IPS-15b (cell line): ENCODE data around the gene TMCC2.
A peak's percentile ranks its signal among the peaks of the same experiment; 100 is the strongest.

Experiments
- H3K27me3 ChIP-seq: one replicate; pipeline ENCODE4 v1.6.1; 2013; ENCODE audit warnings: low read length; ENCODE audit not compliant: control insufficient read depth, insufficient read depth
- H3K36me3 ChIP-seq: one replicate; pipeline ENCODE4 v1.6.1; 2013; ENCODE audit warnings: low read length; ENCODE audit not compliant: control insufficient read depth, insufficient read depth
- H3K4me1 ChIP-seq: one replicate; pipeline ENCODE4 v1.6.1; 2013; ENCODE audit warnings: mild to moderate bottlenecking, low read length; ENCODE audit not compliant: control insufficient read depth, insufficient read depth
- H3K4me3 ChIP-seq: one replicate; pipeline ENCODE4 v1.5.1; 2013; ENCODE audit warnings: low read depth, low read length
- H3K9ac ChIP-seq: one replicate; pipeline ENCODE4 v1.6.1; 2013; ENCODE audit warnings: low read depth, mild to moderate bottlenecking, low read length
- H3K9me3 ChIP-seq: one replicate; pipeline ENCODE4 v1.6.1; 2013; ENCODE audit warnings: mild to moderate bottlenecking, low read length; ENCODE audit not compliant: control insufficient read depth, insufficient read depth

TMCC2 gene

GRCh38 chr1:205244384-205244783 lies 16.6 kb downstream of the TMCC2 start:
- no peaks in the 10 kb centered on the region for H3K27me3 ChIP-seq
- H3K9me3 ChIP-seq: no peaks in the 10 kb centered on the region
- H3K36me3 ChIP-seq: peaks cover 6% of the 10 kb centered on the region
- no peak overlapping the region for H3K4me3 ChIP-seq
- H3K4me1 ChIP-seq: peaks cover 5% of the 10 kb centered on the region
- no peak overlapping the region for H3K9ac ChIP-seq

GRCh38 chr1:205245096-205245495 lies 17.4 kb downstream of the TMCC2 start:
- peaks cover 5% of the 10 kb centered on the region for H3K4me1 ChIP-seq
- peaks cover 6% of the 10 kb centered on the region for H3K36me3 ChIP-seq

GRCh38 chr1:205246351-205247119 lies 18.8 kb downstream of the TMCC2 start:
- Histone ChIP-seq H3K4me1 (peaks cover 5% of the 10 kb centered on the region), H3K9me3 (no peaks in the 10 kb centered on the region), H3K9ac (no peak overlapping the region), H3K36me3 (peaks cover 6% of the 10 kb centered on the region), H3K4me3 (no peak overlapping the region), H3K27me3 (no peaks in the 10 kb centered on the region)

More at GRCh38 chr1:205245096-205245495, 17.4 kb downstream of the TMCC2 start:
- Histone ChIP-seq H3K9me3 (no peaks in the 10 kb centered on the region), H3K4me3 (no peak overlapping the region), H3K9ac (no peak overlapping the region), H3K27me3 (no peaks in the 10 kb centered on the region)

GRCh38 chr1:205247130-205247921 lies 19.6 kb downstream of the TMCC2 start:
- Histone ChIP-seq H3K4me3 (no peak overlapping the region), H3K9me3 (no peaks in the 10 kb centered on the region), H3K27me3 (no peaks in the 10 kb centered on the region), H3K9ac (peak overlapping the region; percentile 41), H3K36me3 (no peaks in the 10 kb centered on the region), H3K4me1 (peaks cover 5% of the 10 kb centered on the region)

GRCh38 chr1:205248793-205249601 lies 21.3 kb downstream of the TMCC2 start:
- peak overlapping the region; percentile 39 for H3K9ac ChIP-seq
- H3K4me1 ChIP-seq: peaks cover 5% of the 10 kb centered on the region
- no peaks in the 10 kb centered on the region for H3K9me3 ChIP-seq
- H3K27me3 ChIP-seq: no peaks in the 10 kb centered on the region
- no peaks in the 10 kb centered on the region for H3K36me3 ChIP-seq
- H3K4me3 ChIP-seq: no peak overlapping the region

- no peaks in the 10 kb centered on the region for H3K9me3 ChIP-seq
- H3K9ac ChIP-seq: peak overlapping the region; percentile 39
- peaks cover 5% of the 10 kb centered on the region for H3K4me1 ChIP-seq
- H3K4me3 ChIP-seq: no peak overlapping the region
- no peaks in the 10 kb centered on the region for H3K27me3 ChIP-seq
- no peaks in the 10 kb centered on the region for H3K36me3 ChIP-seq
These were observed 21.9 kb downstream of the TMCC2 start for GRCh38 chr1:205249651-205250050.

GRCh38 chr1:205250699-205251098 lies 23.0 kb downstream of the TMCC2 start:
- Histone ChIP-seq H3K9ac (no peak overlapping the region), H3K9me3 (no peaks in the 10 kb centered on the region), H3K4me1 (peaks cover 5% of the 10 kb centered on the region), H3K4me3 (no peak overlapping the region), H3K27me3 (no peaks in the 10 kb centered on the region), H3K36me3 (no peaks in the 10 kb centered on the region)

- no peaks in the 10 kb centered on the region for H3K36me3 ChIP-seq
- H3K4me1 ChIP-seq: peaks cover 5% of the 10 kb centered on the region
- H3K27me3 ChIP-seq: no peaks in the 10 kb centered on the region
- H3K9me3 ChIP-seq: no peaks in the 10 kb centered on the region
- H3K9ac ChIP-seq: no peak overlapping the region
- H3K4me3 ChIP-seq: no peak overlapping the region
These were observed 23.8 kb downstream of the TMCC2 start for GRCh38 chr1:205251576-205251975.

GRCh38 chr1:205255941-205256780 lies 28.4 kb downstream of the TMCC2 start:
- Histone ChIP-seq H3K4me3 (no peak overlapping the region), H3K4me1 (peaks cover 2% of the 10 kb centered on the region), H3K36me3 (no peaks in the 10 kb centered on the region), H3K27me3 (no peaks in the 10 kb centered on the region), H3K9ac (peak overlapping the region; percentile 26), H3K9me3 (no peaks in the 10 kb centered on the region)

- Histone ChIP-seq H3K9me3 (no peaks in the 10 kb centered on the region), H3K36me3 (no peaks in the 10 kb centered on the region), H3K4me1 (peaks cover 7% of the 10 kb centered on the region), H3K9ac (no peak overlapping the region), H3K27me3 (no peaks in the 10 kb centered on the region), H3K4me3 (no peak overlapping the region)
These were observed 29.3 kb downstream of the TMCC2 start for GRCh38 chr1:205256951-205257625.
